ENCODE measurements around the gene MCHR2. TPM values are rescaled to one million over a fixed set of nuclear protein-coding genes. Genes with fewer than 3 reads are reported as not detected.

MCHR2 gene, protein sequence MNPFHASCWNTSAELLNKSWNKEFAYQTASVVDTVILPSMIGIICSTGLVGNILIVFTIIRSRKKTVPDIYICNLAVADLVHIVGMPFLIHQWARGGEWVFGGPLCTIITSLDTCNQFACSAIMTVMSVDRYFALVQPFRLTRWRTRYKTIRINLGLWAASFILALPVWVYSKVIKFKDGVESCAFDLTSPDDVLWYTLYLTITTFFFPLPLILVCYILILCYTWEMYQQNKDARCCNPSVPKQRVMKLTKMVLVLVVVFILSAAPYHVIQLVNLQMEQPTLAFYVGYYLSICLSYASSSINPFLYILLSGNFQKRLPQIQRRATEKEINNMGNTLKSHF
- total RNA-seq = not detected

GRCh38 chr6:99993533-99994251 is at the start of gene MCHR2:
MCHR2 (minus strand) TSS chr6:99994223; CDS start chr6:99956147, 38,076 bp downstream.
- TF ChIP-seq, protein P1, sequence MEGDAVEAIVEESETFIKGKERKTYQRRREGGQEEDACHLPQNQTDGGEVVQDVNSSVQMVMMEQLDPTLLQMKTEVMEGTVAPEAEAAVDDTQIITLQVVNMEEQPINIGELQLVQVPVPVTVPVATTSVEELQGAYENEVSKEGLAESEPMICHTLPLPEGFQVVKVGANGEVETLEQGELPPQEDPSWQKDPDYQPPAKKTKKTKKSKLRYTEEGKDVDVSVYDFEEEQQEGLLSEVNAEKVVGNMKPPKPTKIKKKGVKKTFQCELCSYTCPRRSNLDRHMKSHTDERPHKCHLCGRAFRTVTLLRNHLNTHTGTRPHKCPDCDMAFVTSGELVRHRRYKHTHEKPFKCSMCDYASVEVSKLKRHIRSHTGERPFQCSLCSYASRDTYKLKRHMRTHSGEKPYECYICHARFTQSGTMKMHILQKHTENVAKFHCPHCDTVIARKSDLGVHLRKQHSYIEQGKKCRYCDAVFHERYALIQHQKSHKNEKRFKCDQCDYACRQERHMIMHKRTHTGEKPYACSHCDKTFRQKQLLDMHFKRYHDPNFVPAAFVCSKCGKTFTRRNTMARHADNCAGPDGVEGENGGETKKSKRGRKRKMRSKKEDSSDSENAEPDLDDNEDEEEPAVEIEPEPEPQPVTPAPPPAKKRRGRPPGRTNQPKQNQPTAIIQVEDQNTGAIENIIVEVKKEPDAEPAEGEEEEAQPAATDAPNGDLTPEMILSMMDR (IDR thresholded peaks at IDR 0.05; ENCODE audit: low read depth) = no peak

- TF ChIP-seq, protein P1 (IDR thresholded peaks at IDR 0.05; ENCODE audit: low read depth) = no peak
Observed at GRCh38 chr6:100035873-100036653, 42.0 kb upstream of the MCHR2 start.

DNA sequence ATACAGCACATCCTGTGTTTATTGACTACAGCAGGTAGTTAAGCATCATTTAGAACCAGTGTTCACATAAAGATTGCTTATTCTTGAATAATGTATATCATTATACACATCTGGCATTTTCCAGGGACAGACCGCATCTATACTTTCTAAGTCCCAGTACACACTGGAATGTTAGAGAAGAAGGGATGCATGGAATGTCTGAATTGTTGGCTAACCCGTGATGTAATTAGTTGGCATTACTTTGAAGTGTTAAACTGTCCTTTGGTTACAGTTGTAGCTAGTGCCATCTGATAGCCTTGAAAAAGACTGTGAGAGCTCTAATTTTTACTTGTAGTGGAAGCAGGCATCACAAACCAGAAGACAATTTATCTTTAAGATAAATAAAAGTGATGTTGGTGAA is 29.8 kb upstream of the MCHR2 start:
- TF ChIP-seq, protein P1 (IDR thresholded peaks at IDR 0.05; ENCODE audit: low read depth) = no peak

- TF ChIP-seq, protein P1 (IDR thresholded peaks at IDR 0.05; ENCODE audit: low read depth) = no peak
Observed at GRCh38 chr6:100022847-100023246, 28.8 kb upstream of the MCHR2 start.

DNA sequence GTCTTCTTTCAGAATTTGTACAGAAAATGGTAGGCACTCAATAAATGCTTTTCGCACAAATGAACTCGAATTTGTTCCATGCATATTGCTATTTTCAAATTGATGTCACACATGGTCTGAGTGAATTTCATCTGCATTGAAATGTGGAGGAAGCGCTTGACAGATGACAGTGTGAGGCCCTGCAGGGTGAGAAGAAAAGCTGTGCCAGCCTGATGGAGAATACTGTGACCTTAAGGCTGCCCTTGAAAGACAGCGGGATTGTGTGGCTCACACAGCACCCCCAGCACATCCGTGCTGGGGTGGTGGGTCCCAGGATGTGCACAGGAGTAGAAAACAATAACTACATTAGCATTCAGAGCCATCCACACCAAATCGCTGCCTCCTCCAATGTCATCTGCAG is 14.8 kb upstream of the MCHR2 start:
- TF ChIP-seq, protein P1 (IDR thresholded peaks at IDR 0.05; ENCODE audit: low read depth) = no peak

GRCh38 chr6:100001915-100002388 is 7.9 kb upstream of the MCHR2 start:
- TF ChIP-seq, protein P1 (IDR thresholded peaks at IDR 0.05; ENCODE audit: low read depth) = no peak
